ENCODE data around the gene GATA5. TPM values are rescaled to one million over a fixed set of nuclear protein-coding genes. Genes with fewer than 3 reads are reported as not detected.

GATA5 gene
- polyA plus RNA-seq, 1 of the 3 experiments (the other 2 are of a cell fraction) = not detected

- TF ChIP-seq, protein P1, sequence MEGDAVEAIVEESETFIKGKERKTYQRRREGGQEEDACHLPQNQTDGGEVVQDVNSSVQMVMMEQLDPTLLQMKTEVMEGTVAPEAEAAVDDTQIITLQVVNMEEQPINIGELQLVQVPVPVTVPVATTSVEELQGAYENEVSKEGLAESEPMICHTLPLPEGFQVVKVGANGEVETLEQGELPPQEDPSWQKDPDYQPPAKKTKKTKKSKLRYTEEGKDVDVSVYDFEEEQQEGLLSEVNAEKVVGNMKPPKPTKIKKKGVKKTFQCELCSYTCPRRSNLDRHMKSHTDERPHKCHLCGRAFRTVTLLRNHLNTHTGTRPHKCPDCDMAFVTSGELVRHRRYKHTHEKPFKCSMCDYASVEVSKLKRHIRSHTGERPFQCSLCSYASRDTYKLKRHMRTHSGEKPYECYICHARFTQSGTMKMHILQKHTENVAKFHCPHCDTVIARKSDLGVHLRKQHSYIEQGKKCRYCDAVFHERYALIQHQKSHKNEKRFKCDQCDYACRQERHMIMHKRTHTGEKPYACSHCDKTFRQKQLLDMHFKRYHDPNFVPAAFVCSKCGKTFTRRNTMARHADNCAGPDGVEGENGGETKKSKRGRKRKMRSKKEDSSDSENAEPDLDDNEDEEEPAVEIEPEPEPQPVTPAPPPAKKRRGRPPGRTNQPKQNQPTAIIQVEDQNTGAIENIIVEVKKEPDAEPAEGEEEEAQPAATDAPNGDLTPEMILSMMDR (IDR thresholded peaks at IDR 0.05) = no peak
- no peak for TF ChIP-seq GATA2 (CRISPR knock-in tag; IDR thresholded peaks at IDR 0.05)
- TF ChIP-seq USF1 (IDR thresholded peaks at IDR 0.05; ENCODE audit: borderline replicate concordance, low read depth) = no peak
- no peak for TF ChIP-seq NFIC (IDR thresholded peaks at IDR 0.05; ENCODE audit: borderline replicate concordance)
- no peak for TF ChIP-seq YY1 (IDR thresholded peaks at IDR 0.05; ENCODE audit: low read depth)
- TF ChIP-seq TCF12 (IDR thresholded peaks at IDR 0.05) = no peak
- no peak for TF ChIP-seq CHD2 (IDR thresholded peaks at IDR 0.05; ENCODE audit: low read length, partially characterized antibody)
- no peak for TF ChIP-seq SIN3A (IDR thresholded peaks at IDR 0.05; ENCODE audit: borderline replicate concordance, low read depth, low read length)
Observed at GRCh38 chr20:62507323-62507722, 31.5 kb upstream of the GATA5 start (continued).

GRCh38 chr20:62506791-62507190, 31.0 kb upstream of the GATA5 start:
- Histone ChIP-seq H3K4me1 (ENCODE audit: control insufficient read depth in 1 of 2, insufficient read depth in 2 of 2, low read depth in 1 of 2, low read length in 1 of 2) (peaks cover 0 to 11% of the 10 kb centered on the region in 2 experiments; a peak in 1 of 4 replicates), H3K9me3 (no peaks in the 10 kb centered on the region), H3K9me2 (no peaks in the 10 kb centered on the region), H3K4me3 (ENCODE audit: low read depth in 2 of 2, low read length in 1 of 2) (no peak overlapping the region), H4K20me1 (ENCODE audit: insufficient read depth) (no peaks in the 10 kb centered on the region), H3K27me3 (ENCODE audit: insufficient read depth) (no peaks in the 10 kb centered on the region), H3F3A (replicated peaks; ENCODE audit: insufficient read depth) (no peaks in the 10 kb centered on the region), H3K4me2 (no peak overlapping the region), H3K36me3 (replicated peaks in 1 of 2; ENCODE audit: control insufficient read depth in 1 of 2, insufficient read depth in 2 of 2, low read length in 1 of 2) (no peaks in the 10 kb centered on the region), H3K9ac (no peak overlapping the region), H2AFZ (ENCODE audit: low read depth) (no peak overlapping the region), H3K27ac (ENCODE audit: low read depth in 2 of 2, low read length in 1 of 2) (no peak overlapping the region), H3K79me2 (ENCODE audit: insufficient read depth) (no peaks in the 10 kb centered on the region)
- 86% methylated on average over 12 of the region's 16 CpGs for WGBS (ENCODE audit: low lambda C conversion rate)
- no peak for DNase-seq
- ChIA-PET CTCF (interaction anchor here (2.4 to 2.7 kb wide), 2 partner anchors 10 to 110 kb away, joined by 8 to 22 read pairs; no protein-coding TSS in a partner anchor), POLR2A (no interaction called here)
- TF ChIP-seq RCOR1 (IDR thresholded peaks at IDR 0.05; ENCODE audit: low read length) = no peak
- TF ChIP-seq JUND (IDR thresholded peaks at IDR 0.05) = no peak
- TF ChIP-seq, protein P2, sequence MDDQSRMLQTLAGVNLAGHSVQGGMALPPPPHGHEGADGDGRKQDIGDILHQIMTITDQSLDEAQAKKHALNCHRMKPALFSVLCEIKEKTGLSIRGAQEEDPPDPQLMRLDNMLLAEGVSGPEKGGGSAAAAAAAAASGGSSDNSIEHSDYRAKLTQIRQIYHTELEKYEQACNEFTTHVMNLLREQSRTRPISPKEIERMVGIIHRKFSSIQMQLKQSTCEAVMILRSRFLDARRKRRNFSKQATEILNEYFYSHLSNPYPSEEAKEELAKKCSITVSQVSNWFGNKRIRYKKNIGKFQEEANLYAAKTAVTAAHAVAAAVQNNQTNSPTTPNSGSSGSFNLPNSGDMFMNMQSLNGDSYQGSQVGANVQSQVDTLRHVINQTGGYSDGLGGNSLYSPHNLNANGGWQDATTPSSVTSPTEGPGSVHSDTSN (IDR thresholded peaks at IDR 0.05) = no peak
- TF ChIP-seq POLR2AphosphoS5 (IDR thresholded peaks at IDR 0.05; ENCODE audit: low read depth, low read length) = no peak
- TF ChIP-seq, protein P3, sequence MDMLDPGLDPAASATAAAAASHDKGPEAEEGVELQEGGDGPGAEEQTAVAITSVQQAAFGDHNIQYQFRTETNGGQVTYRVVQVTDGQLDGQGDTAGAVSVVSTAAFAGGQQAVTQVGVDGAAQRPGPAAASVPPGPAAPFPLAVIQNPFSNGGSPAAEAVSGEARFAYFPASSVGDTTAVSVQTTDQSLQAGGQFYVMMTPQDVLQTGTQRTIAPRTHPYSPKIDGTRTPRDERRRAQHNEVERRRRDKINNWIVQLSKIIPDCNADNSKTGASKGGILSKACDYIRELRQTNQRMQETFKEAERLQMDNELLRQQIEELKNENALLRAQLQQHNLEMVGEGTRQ (IDR thresholded peaks at IDR 0.05; ENCODE audit: borderline replicate concordance, low read depth, low read length) = no peak
- TF ChIP-seq TCF12 (IDR thresholded peaks at IDR 0.05) = no peak
- TF ChIP-seq TAF1 (IDR thresholded peaks at IDR 0.05; ENCODE audit: borderline replicate concordance, low read depth, low read length) = no peak
- TF ChIP-seq EZH2phosphoT487 (IDR thresholded peaks at IDR 0.05; ENCODE audit: borderline replicate concordance, low read depth) = no peak
- TF ChIP-seq ELF1 (IDR thresholded peaks at IDR 0.05) = no peak
- no peak for TF ChIP-seq FOXJ3 (CRISPR knock-in tag; IDR thresholded peaks at IDR 0.05)
- no peak for TF ChIP-seq EP300 (IDR thresholded peaks at IDR 0.05; ENCODE audit: borderline replicate concordance in 1 of 2, low read depth in 1 of 2, low read length in 1 of 2)
- no peak for TF ChIP-seq MEF2A (IDR thresholded peaks at IDR 0.05; ENCODE audit: borderline replicate concordance, low read depth)
- TF ChIP-seq, protein P1 (IDR thresholded peaks at IDR 0.05) = no peak
- no peak for TF ChIP-seq FOSL2 (IDR thresholded peaks at IDR 0.05; ENCODE audit: borderline replicate concordance, low read depth)
- no peak for TF ChIP-seq MXI1 (IDR thresholded peaks at IDR 0.05; ENCODE audit: low read depth, low read length)
- TF ChIP-seq SMC3 (IDR thresholded peaks at IDR 0.05; ENCODE audit: low read depth, low read length) = no peak
